Ovary (tissue), 3 donors: ENCODE measurements around the gene TCF7.

Source experiments
- EP300 ChIP-seq: sonication (generic); formaldehyde crosslinking; IDR thresholded peaks from one replicate; pipeline ENCODE4 v1.6.1; 2017; ENCODE audit warnings: antibody characterized with exemption
- POLR2A ChIP-seq: fragments of 450-650 bp; IDR thresholded peaks from one replicate; pipeline ENCODE4 v1.6.1; 2017; ENCODE audit warnings: antibody characterized with exemption, mild to moderate bottlenecking, moderate library complexity
- TF ChIP-seq, protein P1 (sequence below), 3 donors: fragments of 450-650 bp in 2 of 3; fragments of 200-600 bp in 1 of 3; IDR thresholded peaks; one replicate each; pipeline versions ENCODE4 v1.5.1 to v1.8.0; 2016 to 2022; ENCODE audit warnings: antibody characterized with exemption in 3 of 3, mild to moderate bottlenecking in 1 of 3
- donor health status: DM: no; HTN: no; CAD: no.

DNA sequence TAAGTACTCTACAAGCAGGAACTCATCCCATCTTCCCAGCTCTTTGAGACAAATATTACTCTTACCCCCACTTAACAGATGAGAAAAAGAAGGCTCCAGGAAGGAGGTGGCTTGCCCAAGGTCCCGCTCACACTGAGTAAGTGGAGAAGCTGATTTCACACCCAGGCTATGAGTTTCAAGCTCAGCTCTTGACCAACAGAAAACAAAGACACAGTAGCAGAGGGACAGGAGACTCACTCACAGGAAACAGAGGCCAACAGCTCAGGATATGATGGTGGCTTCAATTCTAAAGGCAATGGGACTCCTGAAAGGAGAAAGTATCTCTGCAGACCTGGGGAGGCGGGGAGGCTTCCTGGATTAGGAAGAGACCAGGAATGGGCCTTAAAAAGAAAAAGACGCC is 6.7 kb upstream of the TCF7 start:
- TF ChIP-seq, protein P1, sequence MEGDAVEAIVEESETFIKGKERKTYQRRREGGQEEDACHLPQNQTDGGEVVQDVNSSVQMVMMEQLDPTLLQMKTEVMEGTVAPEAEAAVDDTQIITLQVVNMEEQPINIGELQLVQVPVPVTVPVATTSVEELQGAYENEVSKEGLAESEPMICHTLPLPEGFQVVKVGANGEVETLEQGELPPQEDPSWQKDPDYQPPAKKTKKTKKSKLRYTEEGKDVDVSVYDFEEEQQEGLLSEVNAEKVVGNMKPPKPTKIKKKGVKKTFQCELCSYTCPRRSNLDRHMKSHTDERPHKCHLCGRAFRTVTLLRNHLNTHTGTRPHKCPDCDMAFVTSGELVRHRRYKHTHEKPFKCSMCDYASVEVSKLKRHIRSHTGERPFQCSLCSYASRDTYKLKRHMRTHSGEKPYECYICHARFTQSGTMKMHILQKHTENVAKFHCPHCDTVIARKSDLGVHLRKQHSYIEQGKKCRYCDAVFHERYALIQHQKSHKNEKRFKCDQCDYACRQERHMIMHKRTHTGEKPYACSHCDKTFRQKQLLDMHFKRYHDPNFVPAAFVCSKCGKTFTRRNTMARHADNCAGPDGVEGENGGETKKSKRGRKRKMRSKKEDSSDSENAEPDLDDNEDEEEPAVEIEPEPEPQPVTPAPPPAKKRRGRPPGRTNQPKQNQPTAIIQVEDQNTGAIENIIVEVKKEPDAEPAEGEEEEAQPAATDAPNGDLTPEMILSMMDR (IDR thresholded peaks at IDR 0.05): no peak
- TF ChIP-seq POLR2A (no peak), EP300 (no peak)
